Measurements from ENCODE around the gene CTNNBIP1. TPM values are rescaled to one million over a fixed set of nuclear protein-coding genes. Genes with fewer than 3 reads are reported as not detected.

Gene CTNNBIP1
- total and polyA plus RNA-seq, 9 of the 15 experiments (the other 6 are each of a cell fraction or from before 2014, with no cell fraction given) = 0.65 to 29.2 (median 14.7) TPM

DNA sequence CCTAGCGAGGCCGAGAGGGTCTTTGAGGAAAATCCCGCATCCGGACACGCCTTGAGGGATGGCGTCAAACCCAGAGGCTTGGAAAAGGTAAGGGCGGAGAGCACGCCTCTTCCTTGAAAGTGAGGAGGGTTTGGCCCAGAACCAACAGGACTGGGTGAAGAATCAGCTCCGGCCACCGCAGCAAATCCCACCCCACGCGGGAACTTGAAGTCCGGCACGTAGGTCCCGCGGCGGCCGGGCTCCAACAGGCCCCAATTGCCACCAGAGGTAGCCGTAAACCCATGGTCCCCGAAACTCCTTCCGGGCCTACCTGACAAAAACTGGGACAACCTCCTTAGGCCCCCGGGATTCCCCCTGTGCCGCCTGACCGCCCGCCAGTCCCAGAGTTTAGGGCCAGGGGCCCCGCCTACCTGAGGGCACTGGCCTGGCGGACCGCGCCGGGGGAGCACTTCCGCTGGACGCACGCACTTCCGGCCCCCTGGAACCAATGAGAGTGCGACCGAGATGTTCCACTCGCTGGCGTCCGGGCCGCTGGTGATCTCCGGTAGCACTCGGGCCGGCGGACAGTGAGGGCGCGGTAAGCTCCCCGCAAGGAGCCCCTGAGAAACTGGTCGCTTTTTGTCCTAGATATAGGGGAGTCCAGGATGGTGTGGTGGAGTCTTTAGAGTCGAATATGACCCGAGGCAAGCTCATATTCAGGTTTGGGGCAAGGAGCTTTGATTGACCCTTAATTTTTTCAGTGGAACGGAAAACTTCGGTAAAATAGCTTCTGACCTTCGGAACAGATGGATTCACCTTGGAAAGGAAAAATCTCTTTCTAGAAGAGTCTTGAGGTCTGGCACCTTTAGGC, 33.1 kb upstream of the CTNNBIP1 start, which contains the start of the genes LZIC and NMNAT1 (continued):
- TF ChIP-seq ASH1L (IDR thresholded peaks at IDR 0.05; ENCODE audit: borderline replicate concordance, low read depth, partially characterized antibody) = no peak
- TF ChIP-seq, protein P1, sequence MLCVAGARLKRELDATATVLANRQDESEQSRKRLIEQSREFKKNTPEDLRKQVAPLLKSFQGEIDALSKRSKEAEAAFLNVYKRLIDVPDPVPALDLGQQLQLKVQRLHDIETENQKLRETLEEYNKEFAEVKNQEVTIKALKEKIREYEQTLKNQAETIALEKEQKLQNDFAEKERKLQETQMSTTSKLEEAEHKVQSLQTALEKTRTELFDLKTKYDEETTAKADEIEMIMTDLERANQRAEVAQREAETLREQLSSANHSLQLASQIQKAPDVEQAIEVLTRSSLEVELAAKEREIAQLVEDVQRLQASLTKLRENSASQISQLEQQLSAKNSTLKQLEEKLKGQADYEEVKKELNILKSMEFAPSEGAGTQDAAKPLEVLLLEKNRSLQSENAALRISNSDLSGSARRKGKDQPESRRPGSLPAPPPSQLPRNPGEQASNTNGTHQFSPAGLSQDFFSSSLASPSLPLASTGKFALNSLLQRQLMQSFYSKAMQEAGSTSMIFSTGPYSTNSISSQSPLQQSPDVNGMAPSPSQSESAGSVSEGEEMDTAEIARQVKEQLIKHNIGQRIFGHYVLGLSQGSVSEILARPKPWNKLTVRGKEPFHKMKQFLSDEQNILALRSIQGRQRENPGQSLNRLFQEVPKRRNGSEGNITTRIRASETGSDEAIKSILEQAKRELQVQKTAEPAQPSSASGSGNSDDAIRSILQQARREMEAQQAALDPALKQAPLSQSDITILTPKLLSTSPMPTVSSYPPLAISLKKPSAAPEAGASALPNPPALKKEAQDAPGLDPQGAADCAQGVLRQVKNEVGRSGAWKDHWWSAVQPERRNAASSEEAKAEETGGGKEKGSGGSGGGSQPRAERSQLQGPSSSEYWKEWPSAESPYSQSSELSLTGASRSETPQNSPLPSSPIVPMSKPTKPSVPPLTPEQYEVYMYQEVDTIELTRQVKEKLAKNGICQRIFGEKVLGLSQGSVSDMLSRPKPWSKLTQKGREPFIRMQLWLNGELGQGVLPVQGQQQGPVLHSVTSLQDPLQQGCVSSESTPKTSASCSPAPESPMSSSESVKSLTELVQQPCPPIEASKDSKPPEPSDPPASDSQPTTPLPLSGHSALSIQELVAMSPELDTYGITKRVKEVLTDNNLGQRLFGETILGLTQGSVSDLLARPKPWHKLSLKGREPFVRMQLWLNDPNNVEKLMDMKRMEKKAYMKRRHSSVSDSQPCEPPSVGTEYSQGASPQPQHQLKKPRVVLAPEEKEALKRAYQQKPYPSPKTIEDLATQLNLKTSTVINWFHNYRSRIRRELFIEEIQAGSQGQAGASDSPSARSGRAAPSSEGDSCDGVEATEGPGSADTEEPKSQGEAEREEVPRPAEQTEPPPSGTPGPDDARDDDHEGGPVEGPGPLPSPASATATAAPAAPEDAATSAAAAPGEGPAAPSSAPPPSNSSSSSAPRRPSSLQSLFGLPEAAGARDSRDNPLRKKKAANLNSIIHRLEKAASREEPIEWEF (CRISPR knock-in tag; IDR thresholded peaks at IDR 0.05) = no peak
- TF ChIP-seq, protein P2, sequence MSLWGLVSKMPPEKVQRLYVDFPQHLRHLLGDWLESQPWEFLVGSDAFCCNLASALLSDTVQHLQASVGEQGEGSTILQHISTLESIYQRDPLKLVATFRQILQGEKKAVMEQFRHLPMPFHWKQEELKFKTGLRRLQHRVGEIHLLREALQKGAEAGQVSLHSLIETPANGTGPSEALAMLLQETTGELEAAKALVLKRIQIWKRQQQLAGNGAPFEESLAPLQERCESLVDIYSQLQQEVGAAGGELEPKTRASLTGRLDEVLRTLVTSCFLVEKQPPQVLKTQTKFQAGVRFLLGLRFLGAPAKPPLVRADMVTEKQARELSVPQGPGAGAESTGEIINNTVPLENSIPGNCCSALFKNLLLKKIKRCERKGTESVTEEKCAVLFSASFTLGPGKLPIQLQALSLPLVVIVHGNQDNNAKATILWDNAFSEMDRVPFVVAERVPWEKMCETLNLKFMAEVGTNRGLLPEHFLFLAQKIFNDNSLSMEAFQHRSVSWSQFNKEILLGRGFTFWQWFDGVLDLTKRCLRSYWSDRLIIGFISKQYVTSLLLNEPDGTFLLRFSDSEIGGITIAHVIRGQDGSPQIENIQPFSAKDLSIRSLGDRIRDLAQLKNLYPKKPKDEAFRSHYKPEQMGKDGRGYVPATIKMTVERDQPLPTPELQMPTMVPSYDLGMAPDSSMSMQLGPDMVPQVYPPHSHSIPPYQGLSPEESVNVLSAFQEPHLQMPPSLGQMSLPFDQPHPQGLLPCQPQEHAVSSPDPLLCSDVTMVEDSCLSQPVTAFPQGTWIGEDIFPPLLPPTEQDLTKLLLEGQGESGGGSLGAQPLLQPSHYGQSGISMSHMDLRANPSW (CRISPR knock-in tag; IDR thresholded peaks at IDR 0.05) = no peak
- TF ChIP-seq ESRRB (CRISPR knock-in tag; IDR thresholded peaks at IDR 0.05; ENCODE audit: borderline replicate concordance) = no peak
- TF ChIP-seq ZNF830 (CRISPR knock-in tag; IDR thresholded peaks at IDR 0.05) = 0 out of 2 replicates have a peak, but pooled peaks have one; percentile 73
- TF ChIP-seq, protein P3, sequence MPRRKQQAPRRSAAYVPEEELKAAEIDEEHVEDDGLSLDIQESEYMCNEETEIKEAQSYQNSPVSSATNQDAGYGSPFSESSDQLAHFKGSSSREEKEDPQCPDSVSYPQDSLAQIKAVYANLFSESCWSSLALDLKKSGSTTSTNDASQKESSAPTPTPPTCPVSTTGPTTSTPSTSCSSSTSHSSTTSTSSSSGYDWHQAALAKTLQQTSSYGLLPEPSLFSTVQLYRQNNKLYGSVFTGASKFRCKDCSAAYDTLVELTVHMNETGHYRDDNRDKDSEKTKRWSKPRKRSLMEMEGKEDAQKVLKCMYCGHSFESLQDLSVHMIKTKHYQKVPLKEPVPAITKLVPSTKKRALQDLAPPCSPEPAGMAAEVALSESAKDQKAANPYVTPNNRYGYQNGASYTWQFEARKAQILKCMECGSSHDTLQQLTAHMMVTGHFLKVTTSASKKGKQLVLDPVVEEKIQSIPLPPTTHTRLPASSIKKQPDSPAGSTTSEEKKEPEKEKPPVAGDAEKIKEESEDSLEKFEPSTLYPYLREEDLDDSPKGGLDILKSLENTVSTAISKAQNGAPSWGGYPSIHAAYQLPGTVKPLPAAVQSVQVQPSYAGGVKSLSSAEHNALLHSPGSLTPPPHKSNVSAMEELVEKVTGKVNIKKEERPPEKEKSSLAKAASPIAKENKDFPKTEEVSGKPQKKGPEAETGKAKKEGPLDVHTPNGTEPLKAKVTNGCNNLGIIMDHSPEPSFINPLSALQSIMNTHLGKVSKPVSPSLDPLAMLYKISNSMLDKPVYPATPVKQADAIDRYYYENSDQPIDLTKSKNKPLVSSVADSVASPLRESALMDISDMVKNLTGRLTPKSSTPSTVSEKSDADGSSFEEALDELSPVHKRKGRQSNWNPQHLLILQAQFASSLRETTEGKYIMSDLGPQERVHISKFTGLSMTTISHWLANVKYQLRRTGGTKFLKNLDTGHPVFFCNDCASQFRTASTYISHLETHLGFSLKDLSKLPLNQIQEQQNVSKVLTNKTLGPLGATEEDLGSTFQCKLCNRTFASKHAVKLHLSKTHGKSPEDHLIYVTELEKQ (CRISPR knock-in tag; IDR thresholded peaks at IDR 0.05) = no peak
- TF ChIP-seq ZNF766 (CRISPR knock-in tag; conservative IDR thresholded peaks at IDR 0.05) = peak; percentile 83
- no peak for TF ChIP-seq GABPB2 (CRISPR knock-in tag; conservative IDR thresholded peaks at IDR 0.05)
- TF ChIP-seq, protein P4, sequence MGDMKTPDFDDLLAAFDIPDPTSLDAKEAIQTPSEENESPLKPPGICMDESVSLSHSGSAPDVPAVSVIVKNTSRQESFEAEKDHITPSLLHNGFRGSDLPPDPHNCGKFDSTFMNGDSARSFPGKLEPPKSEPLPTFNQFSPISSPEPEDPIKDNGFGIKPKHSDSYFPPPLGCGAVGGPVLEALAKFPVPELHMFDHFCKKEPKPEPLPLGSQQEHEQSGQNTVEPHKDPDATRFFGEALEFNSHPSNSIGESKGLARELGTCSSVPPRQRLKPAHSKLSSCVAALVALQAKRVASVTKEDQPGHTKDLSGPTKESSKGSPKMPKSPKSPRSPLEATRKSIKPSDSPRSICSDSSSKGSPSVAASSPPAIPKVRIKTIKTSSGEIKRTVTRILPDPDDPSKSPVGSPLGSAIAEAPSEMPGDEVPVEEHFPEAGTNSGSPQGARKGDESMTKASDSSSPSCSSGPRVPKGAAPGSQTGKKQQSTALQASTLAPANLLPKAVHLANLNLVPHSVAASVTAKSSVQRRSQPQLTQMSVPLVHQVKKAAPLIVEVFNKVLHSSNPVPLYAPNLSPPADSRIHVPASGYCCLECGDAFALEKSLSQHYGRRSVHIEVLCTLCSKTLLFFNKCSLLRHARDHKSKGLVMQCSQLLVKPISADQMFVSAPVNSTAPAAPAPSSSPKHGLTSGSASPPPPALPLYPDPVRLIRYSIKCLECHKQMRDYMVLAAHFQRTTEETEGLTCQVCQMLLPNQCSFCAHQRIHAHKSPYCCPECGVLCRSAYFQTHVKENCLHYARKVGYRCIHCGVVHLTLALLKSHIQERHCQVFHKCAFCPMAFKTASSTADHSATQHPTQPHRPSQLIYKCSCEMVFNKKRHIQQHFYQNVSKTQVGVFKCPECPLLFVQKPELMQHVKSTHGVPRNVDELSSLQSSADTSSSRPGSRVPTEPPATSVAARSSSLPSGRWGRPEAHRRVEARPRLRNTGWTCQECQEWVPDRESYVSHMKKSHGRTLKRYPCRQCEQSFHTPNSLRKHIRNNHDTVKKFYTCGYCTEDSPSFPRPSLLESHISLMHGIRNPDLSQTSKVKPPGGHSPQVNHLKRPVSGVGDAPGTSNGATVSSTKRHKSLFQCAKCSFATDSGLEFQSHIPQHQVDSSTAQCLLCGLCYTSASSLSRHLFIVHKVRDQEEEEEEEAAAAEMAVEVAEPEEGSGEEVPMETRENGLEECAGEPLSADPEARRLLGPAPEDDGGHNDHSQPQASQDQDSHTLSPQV (IDR thresholded peaks at IDR 0.05) = 0 out of 2 replicates have a peak, but pooled peaks have one; percentile 20
- TF ChIP-seq ZKSCAN3 (CRISPR knock-in tag; IDR thresholded peaks at IDR 0.05) = no peak
